ENCODE measurements around the gene LIPH. TPM values are rescaled to one million over a fixed set of nuclear protein-coding genes. Genes with fewer than 3 reads are reported as not detected.
A peak's percentile ranks its signal among the peaks of the same experiment; 100 is the strongest.
"Not testable (repeated sequence)": the region's sequence is repeated elsewhere in the genome, so short reads cannot be mapped to it uniquely, and the experiment has no call there.

Gene LIPH
- total and polyA plus RNA-seq, 11 donors = 0.04 to 1.4 (median 0.36) TPM

GRCh38 chr3:185582871-185583270 lies 30.5 kb upstream of the LIPH start:
- Histone ChIP-seq H3K9me3 (no peaks in the 10 kb centered on the region), H3K36me3 (no peaks in the 10 kb centered on the region), H3K4me1 (peaks cover 0 to 17% (median 10%) of the 10 kb centered on the region in 12 donors), H3K27ac (no peak overlapping the region), H3K27me3 (no peaks in the 10 kb centered on the region), H3K4me3 (no peak overlapping the region)
- TF ChIP-seq, protein P1, sequence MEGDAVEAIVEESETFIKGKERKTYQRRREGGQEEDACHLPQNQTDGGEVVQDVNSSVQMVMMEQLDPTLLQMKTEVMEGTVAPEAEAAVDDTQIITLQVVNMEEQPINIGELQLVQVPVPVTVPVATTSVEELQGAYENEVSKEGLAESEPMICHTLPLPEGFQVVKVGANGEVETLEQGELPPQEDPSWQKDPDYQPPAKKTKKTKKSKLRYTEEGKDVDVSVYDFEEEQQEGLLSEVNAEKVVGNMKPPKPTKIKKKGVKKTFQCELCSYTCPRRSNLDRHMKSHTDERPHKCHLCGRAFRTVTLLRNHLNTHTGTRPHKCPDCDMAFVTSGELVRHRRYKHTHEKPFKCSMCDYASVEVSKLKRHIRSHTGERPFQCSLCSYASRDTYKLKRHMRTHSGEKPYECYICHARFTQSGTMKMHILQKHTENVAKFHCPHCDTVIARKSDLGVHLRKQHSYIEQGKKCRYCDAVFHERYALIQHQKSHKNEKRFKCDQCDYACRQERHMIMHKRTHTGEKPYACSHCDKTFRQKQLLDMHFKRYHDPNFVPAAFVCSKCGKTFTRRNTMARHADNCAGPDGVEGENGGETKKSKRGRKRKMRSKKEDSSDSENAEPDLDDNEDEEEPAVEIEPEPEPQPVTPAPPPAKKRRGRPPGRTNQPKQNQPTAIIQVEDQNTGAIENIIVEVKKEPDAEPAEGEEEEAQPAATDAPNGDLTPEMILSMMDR (IDR thresholded peaks at IDR 0.05) = no peak
- TF ChIP-seq POLR2A (IDR thresholded peaks at IDR 0.05) = no peak
- DNase-seq (no peak), ATAC-seq (no peak)
- WGBS, 4 donors = 25 to 32% (median 28%) methylated on average over 3 of the region's 3 CpGs
- intact Hi-C loops (cut with DNase I) = loop anchor here in 1 of 10 donors (5.0 kb wide), 1 partner anchor 221 kb away; the partner anchor contains the start of gene MAP3K13

DNA sequence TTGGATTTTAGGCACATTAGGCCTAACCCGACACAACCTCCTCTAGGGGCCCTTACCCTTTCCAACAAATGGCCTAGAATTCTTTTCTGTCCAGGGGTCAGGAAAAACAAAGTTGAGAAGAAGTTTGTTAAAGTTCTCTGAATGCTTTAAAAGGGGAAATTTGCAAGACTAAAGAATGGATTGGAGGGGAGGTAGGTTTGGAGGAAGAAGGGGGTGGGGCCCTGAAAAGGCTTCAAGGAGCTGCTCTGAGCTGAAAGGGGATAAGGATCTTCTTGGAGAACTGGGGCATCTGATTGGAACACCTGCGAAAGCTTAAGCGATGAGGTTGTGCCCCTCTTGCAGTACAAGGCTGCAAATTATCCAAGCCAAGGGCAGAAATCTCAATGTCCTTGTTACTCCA lies 29.8 kb upstream of the LIPH start:
- intact Hi-C loops (cut with DNase I) = loop anchor here in 1 of 10 donors (5.0 kb wide), 1 partner anchor 220 kb away; the partner anchor contains the start of gene MAP3K13
- Histone ChIP-seq H3K4me3 (no peak overlapping the region), H3K9me3 (no peaks in the 10 kb centered on the region), H3K27me3 (no peaks in the 10 kb centered on the region), H3K27ac (no peak overlapping the region), H3K36me3 (no peaks in the 10 kb centered on the region), H3K4me1 (peaks cover 0 to 15% (median 8%) of the 10 kb centered on the region in 12 donors)
- 53 to 65% (median 58%) methylated on average over 3 of the region's 3 CpGs for WGBS, 4 donors
- no peak for TF ChIP-seq POLR2A (IDR thresholded peaks at IDR 0.05)
- TF ChIP-seq, protein P1 (IDR thresholded peaks at IDR 0.05) = no peak
- no peak for ATAC-seq
- no peak for DNase-seq

- H3K4me1 ChIP-seq, DNase-seq, H3K27ac ChIP-seq, H3K27me3 ChIP-seq, H3K4me3 ChIP-seq, H3K36me3 ChIP-seq: not testable (repeated sequence)
- H3K9me3 ChIP-seq = peaks cover 0 to 15% (median 2%) of the 10 kb centered on the region in 12 donors
- ATAC-seq = peak in 1 of 4 donors; percentile 61
- 29 to 33% (median 31%) methylated on average over 16 to 17 of the region's 17 CpGs for WGBS, 4 donors
- intact Hi-C loops (cut with DNase I) = loop anchor here in 1 of 10 donors (5.0 kb wide), 1 partner anchor 223 kb away; no protein-coding TSS in a partner anchor
- TF ChIP-seq, protein P1 (IDR thresholded peaks at IDR 0.05) = peak; percentile 40 to 67 (median 57)
Observed at GRCh38 chr3:185575108-185575869, 22.9 kb upstream of the LIPH start.

GRCh38 chr3:185572183-185572582 lies 19.8 kb upstream of the LIPH start:
- Histone ChIP-seq H3K27ac (no peak overlapping the region), H3K4me1 (peaks cover 0 to 2% (median 0%) of the 10 kb centered on the region in 12 donors), H3K27me3 (no peaks in the 10 kb centered on the region), H3K36me3 (no peaks in the 10 kb centered on the region), H3K9me3 (peaks cover 0 to 18% (median 2%) of the 10 kb centered on the region in 12 donors), H3K4me3 (no peak overlapping the region)
- TF ChIP-seq, protein P1 (IDR thresholded peaks at IDR 0.05) = no peak
- 57 to 67% (median 62%) methylated on average over 5 of the region's 5 CpGs for WGBS, 4 donors
- intact Hi-C loops (cut with DNase I) = no loop called here
- ATAC-seq (no peak), DNase-seq (no peak)
